OCI-M2 (cell line): Measurements from ENCODE around the gene SNX12.
"Not testable (repeated sequence)": the region's sequence is repeated elsewhere in the genome, so short reads cannot be mapped to it uniquely, and the experiment has no call there.

Source experiments
- DNase-seq: peaks from one replicate; lab custom pipeline; 2025; ENCODE audit not compliant: unreplicated experiment; lab: John Stamatoyannopoulos, UW

Gene SNX12

DNA sequence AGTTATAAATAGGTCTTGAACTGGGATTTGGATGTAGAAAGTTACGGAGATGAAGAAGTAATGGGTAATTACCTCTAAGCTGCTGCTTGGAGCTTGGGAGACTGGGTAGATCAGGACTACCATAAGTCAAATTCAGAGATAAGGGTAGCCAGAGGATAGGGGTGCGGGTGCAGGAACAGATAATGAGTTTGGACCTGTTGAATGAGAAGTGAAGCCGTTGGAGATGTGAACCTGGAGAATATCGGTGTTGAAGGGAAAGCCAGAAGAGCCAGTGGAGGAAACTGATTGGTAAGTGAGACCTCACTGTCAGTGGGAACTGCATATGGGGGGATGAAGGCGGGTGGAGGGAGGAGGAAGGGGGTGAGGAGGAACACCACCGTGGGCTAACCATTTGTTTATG is 26.9 kb upstream of the SNX12 start:
- no peak for DNase-seq

GRCh38 chrX:71091263-71091662 is 23.1 kb upstream of the SNX12 start:
- DNase-seq, result no peak

DNA sequence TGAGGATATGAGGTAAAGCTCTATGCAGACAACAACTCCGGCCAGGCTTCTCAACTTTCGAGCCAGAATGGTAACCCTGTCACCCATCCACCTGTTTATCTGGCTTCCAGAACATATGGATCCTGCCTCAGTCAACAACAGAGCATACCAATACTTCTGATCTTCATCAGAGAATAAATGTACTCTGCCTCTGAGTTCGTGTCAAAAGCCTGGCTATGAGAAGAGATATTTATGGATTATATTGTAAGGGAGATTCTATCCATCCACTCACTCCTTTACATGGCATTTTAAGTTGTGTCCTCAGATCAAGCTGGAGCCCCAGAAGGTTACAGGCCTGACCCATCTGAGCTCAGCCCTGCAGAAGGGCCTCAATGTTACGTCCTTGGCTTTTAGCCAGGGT is 17.8 kb upstream of the SNX12 start:
- no peak for DNase-seq

DNA sequence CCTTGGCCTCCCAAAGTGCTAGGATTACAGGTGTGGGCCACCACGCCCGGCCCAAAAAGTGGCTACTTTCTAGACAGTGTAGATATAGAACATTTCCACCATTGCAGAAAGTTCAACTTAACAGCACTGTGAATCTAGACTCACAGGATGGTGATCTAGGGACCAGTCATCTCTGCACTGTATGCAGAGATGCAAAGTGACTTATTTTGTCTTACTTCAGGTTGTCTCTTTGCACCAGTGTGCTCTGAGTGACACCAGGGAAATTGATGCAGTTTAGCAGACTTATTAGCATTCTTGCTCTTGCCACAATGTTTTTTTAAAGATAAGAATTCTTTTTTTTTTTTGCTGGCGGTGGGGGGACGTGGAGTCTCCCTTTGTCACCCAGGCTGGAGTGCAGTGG is 14.7 kb upstream of the SNX12 start:
- no peak for DNase-seq

DNA sequence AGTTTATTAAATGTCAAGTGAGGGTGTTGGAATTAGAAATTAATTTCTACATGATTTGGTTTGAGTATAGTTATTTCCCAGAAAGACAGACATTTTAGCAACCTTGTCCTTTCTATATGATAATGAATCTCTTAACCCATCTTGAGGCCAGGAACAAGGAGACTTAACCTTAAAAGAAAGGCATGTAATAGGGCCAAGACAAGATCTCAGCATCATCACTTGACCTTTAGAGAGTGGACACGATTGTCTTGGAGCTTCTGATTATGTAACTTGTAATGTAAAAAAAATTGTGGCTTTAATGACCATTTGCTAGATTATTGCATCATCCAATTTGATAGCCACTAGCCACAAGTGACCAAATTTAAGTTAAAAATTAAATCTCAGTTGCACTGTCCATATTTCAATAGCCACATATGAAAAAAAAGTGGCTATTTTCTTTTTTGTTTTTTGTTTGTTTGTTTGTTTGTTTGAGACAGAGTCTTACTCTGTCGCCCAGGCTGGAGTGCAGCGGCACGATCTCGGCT is 14.1 kb upstream of the SNX12 start:
- no peak for DNase-seq

- no peak for DNase-seq
Measured at GRCh38 chrX:71081330-71082123, 13.4 kb upstream of the SNX12 start.

DNA sequence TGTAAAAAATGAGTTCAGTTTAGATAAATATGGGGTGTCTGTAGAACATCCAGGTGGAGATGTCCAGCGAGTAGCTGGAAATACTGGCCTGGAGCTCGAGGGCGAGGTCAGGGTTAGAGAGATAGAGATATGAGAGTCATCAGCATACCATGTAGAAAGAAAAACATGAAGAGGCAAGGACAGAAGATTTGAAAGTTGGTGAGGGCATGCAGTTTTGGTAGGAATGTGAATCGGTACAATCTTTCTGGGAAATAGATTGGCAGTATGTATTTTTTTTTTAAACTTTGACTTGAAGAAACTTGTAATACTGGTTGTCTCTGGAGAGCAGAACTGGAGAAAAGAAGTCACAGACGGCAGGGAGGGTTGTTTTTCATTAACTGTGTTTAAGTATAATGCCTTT is 2.4 kb upstream of the SNX12 start:
- no peak for DNase-seq

DNA sequence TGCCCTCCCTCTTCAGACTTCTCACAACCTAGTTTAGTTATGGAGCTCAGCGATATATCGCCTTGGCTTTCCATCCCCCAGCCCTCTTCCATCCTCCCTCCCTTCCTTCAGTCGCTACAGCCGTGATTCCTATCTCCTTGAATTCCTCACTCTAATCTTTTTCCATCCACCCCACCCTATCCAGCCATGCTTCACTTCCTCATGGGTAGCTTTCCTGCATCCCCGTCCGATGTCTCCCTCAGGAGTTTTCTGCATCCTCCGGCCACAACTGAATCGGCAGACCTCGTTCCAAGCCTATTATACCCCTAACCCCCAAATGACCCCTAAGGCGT is 456 bp downstream of the SNX12 start:
- no peak for DNase-seq

- no peak for DNase-seq
Measured at GRCh38 chrX:71067089-71067488, 1.0 kb downstream of the SNX12 start.

DNA sequence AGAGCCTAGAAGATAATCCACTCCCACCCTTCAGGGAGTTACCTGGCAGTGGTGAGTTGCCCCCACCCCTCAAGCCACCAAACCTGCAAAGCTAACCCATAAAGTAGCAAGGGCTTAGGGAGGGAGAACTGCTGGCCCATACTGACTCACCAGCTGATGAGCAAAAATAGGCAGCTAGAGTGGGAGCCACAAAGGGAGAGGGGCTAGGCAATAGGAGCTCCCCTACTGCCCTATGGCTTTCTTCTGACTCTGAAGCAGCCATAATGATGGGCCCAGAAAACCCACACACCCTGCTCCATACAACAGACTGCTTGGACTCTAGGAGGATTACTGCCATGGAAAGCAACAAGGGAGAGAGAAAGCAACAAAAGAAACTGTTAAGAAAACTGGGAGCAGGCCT is 8.0 kb downstream of the SNX12 start:
- no peak for DNase-seq

DNA sequence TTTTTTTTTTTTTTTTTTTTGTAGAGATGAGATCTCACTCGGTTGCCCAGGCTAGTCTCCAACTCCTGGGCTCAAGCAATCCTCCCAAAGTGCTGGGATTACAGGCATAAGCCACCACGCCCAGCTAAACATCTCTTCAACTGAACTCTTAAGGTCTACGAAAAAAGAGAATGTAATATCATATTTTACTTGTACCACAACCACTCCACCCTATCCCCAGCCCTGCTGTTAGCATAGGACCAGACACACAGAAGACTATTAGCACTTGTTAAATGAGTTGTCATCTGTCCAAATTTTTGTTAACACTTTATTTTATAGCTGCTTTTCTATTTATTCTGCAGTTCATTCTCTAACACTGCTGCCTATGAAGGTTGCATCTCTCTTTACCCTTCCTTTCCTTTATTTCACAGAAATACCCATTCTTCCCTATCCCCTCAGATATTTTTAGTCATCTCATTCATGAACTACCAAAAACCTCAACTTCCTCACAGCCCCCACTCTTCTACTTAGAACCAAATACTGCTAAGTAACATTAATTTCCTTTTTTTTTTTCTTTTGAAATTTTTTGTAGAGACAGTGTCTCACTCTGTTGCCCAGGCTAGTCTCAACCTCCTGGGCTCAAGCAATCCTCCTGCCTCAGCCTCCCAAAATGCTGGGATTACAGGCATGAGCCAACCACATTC is 10.1 kb downstream of the SNX12 start:
- DNase-seq, result no peak

GRCh38 chrX:71056867-71057266 is 11.3 kb downstream of the SNX12 start:
- DNase-seq, result no peak

GRCh38 chrX:71053217-71053621 is 14.9 kb downstream of the SNX12 start:
- DNase-seq, result no peak

- DNase-seq, result no peak
Measured at GRCh38 chrX:71052721-71053120, 15.4 kb downstream of the SNX12 start.

GRCh38 chrX:71047891-71048290 is 20.2 kb downstream of the SNX12 start:
- DNase-seq, result not testable (repeated sequence)

- no peak for DNase-seq
Measured at GRCh38 chrX:71017396-71017939, 50.7 kb downstream of the SNX12 start.
